HepG2 (cell line): ENCODE results near the gene LUC7L. TPM values are rescaled to one million over a fixed set of nuclear protein-coding genes. Genes with fewer than 3 reads are reported as not detected.

Experiments used
- AHR ChIP-seq: IDR thresholded peaks from 2 replicates; pipeline ENCODE4 v1.6.1; 2018; ENCODE audit warnings: missing genetic modification reagents, missing compliant biosample characterization
- CHD4 ChIP-seq: fragments of 200-600 bp; sonication (generic); IDR thresholded peaks from 2 replicates; pipeline ENCODE4 v1.7.0; 2017; ENCODE audit warnings: mild to moderate bottlenecking, low read length, borderline replicate concordance
- E2F2 ChIP-seq: sonication (generic); formaldehyde crosslinking; IDR thresholded peaks from 2 replicates; pipeline ENCODE4 v1.4.0; 2020; ENCODE audit warnings: missing genetic modification reagents, borderline replicate concordance
- GATA4 ChIP-seq: sonication (generic); IDR thresholded peaks from 2 replicates; pipeline ENCODE4 v1.6.1; 2016; ENCODE audit warnings: antibody characterized with exemption, low read depth, borderline replicate concordance
- LRRFIP1 ChIP-seq: sonication (generic); formaldehyde crosslinking; conservative IDR thresholded peaks from 2 replicates; pipeline ENCODE4 v1.4.0; 2020; ENCODE audit warnings: missing genetic modification reagents
- MAZ ChIP-seq, 2 experiments: sonication (generic) in 1 of 2; formaldehyde crosslinking in 1 of 2; IDR thresholded peaks; 2 replicates each; pipeline versions ENCODE4 v1.5.0 to v1.6.1; 2012 to 2020; ENCODE audit warnings: low read depth in 2 of 2, mild to moderate bottlenecking in 2 of 2, borderline replicate concordance in 1 of 2, improper control_type of control experiment in 1 of 2, low read length in 1 of 2, missing genetic modification reagents in 1 of 2, moderate library complexity in 1 of 2
- MEIS1 ChIP-seq: sonication (generic); formaldehyde crosslinking; IDR thresholded peaks from 2 replicates; pipeline ENCODE4 v1.9.0; 2021; ENCODE audit warnings: mild to moderate bottlenecking, missing genetic modification reagents, moderate library complexity, borderline replicate concordance
- NFE2L1 ChIP-seq: sonication (generic); formaldehyde crosslinking; IDR thresholded peaks from 2 replicates; pipeline ENCODE4 v1.4.0; 2020; ENCODE audit warnings: missing genetic modification reagents, mild to moderate bottlenecking, borderline replicate concordance
- PAX8 ChIP-seq: sonication (generic); formaldehyde crosslinking; IDR thresholded peaks from 2 replicates; pipeline ENCODE4 v1.8.0; 2022; ENCODE audit warnings: mild to moderate bottlenecking, missing genetic modification reagents, borderline replicate concordance
- RELA ChIP-seq: sonication (generic); formaldehyde crosslinking; IDR thresholded peaks from 2 replicates; pipeline ENCODE4 v1.4.0; 2020; ENCODE audit warnings: missing genetic modification reagents
- SP2 ChIP-seq: sonication (generic); formaldehyde crosslinking; IDR thresholded peaks from 2 replicates; pipeline ENCODE4 v1.5.1; 2020; ENCODE audit warnings: mild to moderate bottlenecking, missing genetic modification reagents
- ZBTB46 ChIP-seq: sonication (generic); formaldehyde crosslinking; IDR thresholded peaks from 2 replicates; pipeline ENCODE4 v1.4.0; 2020; ENCODE audit warnings: mild to moderate bottlenecking, missing genetic modification reagents, borderline replicate concordance
- ZBTB49 ChIP-seq: sonication (generic); formaldehyde crosslinking; IDR thresholded peaks from 2 replicates; pipeline ENCODE4 v1.4.0; 2020; ENCODE audit warnings: missing genetic modification reagents, borderline replicate concordance
- ZNF512B ChIP-seq: sonication (generic); formaldehyde crosslinking; IDR thresholded peaks from 2 replicates; pipeline ENCODE4 v1.5.1; 2020; ENCODE audit warnings: missing genetic modification reagents, mild to moderate bottlenecking, borderline replicate concordance
- ZNF790 ChIP-seq: sonication (generic); formaldehyde crosslinking; IDR thresholded peaks from 2 replicates; pipeline ENCODE4 v1.8.0; 2022; ENCODE audit warnings: missing genetic modification reagents, mild to moderate bottlenecking, borderline replicate concordance
- ZNF839 ChIP-seq: sonication (generic); formaldehyde crosslinking; IDR thresholded peaks from 2 replicates; pipeline ENCODE4 v1.4.0; 2020; ENCODE audit warnings: missing genetic modification reagents, mild to moderate bottlenecking, borderline replicate concordance
- ZSCAN22 ChIP-seq: sonication (generic); formaldehyde crosslinking; IDR thresholded peaks from 2 replicates; pipeline ENCODE4 v1.4.0; 2020; ENCODE audit warnings: mild to moderate bottlenecking, missing genetic modification reagents
- polyA plus RNA-seq, 8 experiments: library from polyadenylated mRNA; depleted of rRNA in 3 of 8; stranded (reverse) in 7 of 8; unstranded in 1 of 8; fragments of >200 nt; fragmentation: Illumina TruSeq in 4 of 8; extraction: Trizol in 4 of 8; gene quantifications; 2 replicates each; pipeline versions ENCODE4 v1.2.1 to v1.2.3, GENCODE V29; 2011 to 2016; ENCODE audit warnings: low read depth in 4 of 8, missing spikeins in 1 of 8, mixed read lengths in 1 of 8; ENCODE audit not compliant: insufficient read depth in 1 of 8
- total RNA-seq, 5 experiments: library from RNA; depleted of rRNA; stranded (reverse); fragments of >200 nt; fragmentation: Illumina TruSeq; extraction: Trizol; gene quantifications; 2 replicates each; pipeline ENCODE4 v1.2.3, GENCODE V29; 2016; ENCODE audit warnings: low read depth in 1 of 5

LUC7L gene
- total and polyA plus RNA-seq, 2 of the 13 experiments (the other 11 are each of a cell fraction or from before 2014, with no cell fraction given), result 48.7 to 56.9 TPM

GRCh38 chr16:162271-162991 lies 66.8 kb downstream of the LUC7L start (continued):
- no peak for TF ChIP-seq ZNF512B (CRISPR knock-in tag)
- no peak for TF ChIP-seq GATA4
- TF ChIP-seq PAX8 (CRISPR knock-in tag), result no peak
- no peak for TF ChIP-seq MEIS1
- no peak for TF ChIP-seq ZSCAN22 (CRISPR knock-in tag)
- no peak for TF ChIP-seq AHR (CRISPR knock-in tag)
- TF ChIP-seq SP2 (CRISPR knock-in tag), result no peak
- TF ChIP-seq LRRFIP1 (CRISPR knock-in tag), result no peak
- no peak for TF ChIP-seq CHD4
- no peak for TF ChIP-seq MAZ (IDR thresholded peaks at IDR 0.05; ENCODE audit: borderline replicate concordance, low read depth, low read length)
- TF ChIP-seq MAZ (CRISPR knock-in tag; IDR thresholded peaks at IDR 0.05; ENCODE audit: low read depth), result peak; percentile 46; the same call in 1 of the 2 replicates
- no peak for TF ChIP-seq ZNF790 (CRISPR knock-in tag)
- no peak for TF ChIP-seq RELA
- no peak for TF ChIP-seq ZNF839 (CRISPR knock-in tag)
- no peak for TF ChIP-seq E2F2 (CRISPR knock-in tag)
- no peak for TF ChIP-seq ZBTB46 (CRISPR knock-in tag)
- no peak for TF ChIP-seq NFE2L1 (CRISPR knock-in tag)
- TF ChIP-seq ZBTB49 (CRISPR knock-in tag), result no peak
